IPS DF 6.9 (cell line): ENCODE measurements around the gene PIK3C2A.

Experiments
- DNase-seq: peaks from one replicate; pipeline ENCODE4 v3.0.0-alpha.2; 2013; ENCODE audit warnings: low read depth, low spot score
- H3K27ac ChIP-seq: one replicate; pipeline ENCODE4 v1.5.1; 2013; ENCODE audit warnings: low read length, control low read depth
- H3K27me3 ChIP-seq: 2 replicates; pipeline ENCODE4 v1.6.1; 2013; ENCODE audit warnings: mild to moderate bottlenecking, low read length; ENCODE audit not compliant: control insufficient read depth, insufficient read depth
- H3K36me3 ChIP-seq: 2 replicates; pipeline ENCODE4 v1.6.1; 2013; ENCODE audit warnings: low read length; ENCODE audit not compliant: control insufficient read depth, insufficient read depth
- H3K4me1 ChIP-seq: 2 replicates; pipeline ENCODE4 v1.6.1; 2013; ENCODE audit warnings: low read length; ENCODE audit not compliant: control insufficient read depth, insufficient read depth
- H3K4me3 ChIP-seq: 2 replicates; pipeline ENCODE4 v1.5.1; 2013; ENCODE audit warnings: mild to moderate bottlenecking, low read length
- H3K9me3 ChIP-seq: 2 replicates; pipeline ENCODE4 v1.6.1; 2013; ENCODE audit warnings: low read length, inconsistent platforms; ENCODE audit not compliant: control insufficient read depth, insufficient read depth
- WGBS: extraction: QIAGEN DNeasy Blood & Tissue Kit; methylation state at CpG from one replicate; pipeline ENCODE4 v1.1.7; 2013; ENCODE audit warnings: mixed read lengths, missing lambda C conversion rate; ENCODE audit not compliant: insufficient read length, insufficient coverage; 5-methylcytosine and 5-hydroxymethylcytosine counted together

The PIK3C2A gene

GRCh38 chr11:17162376-17162775 lies 45.4 kb downstream of the PIK3C2A start:
- no CpG with 5 or more reads among the region's 2 CpGs for WGBS
- no peak for DNase-seq
- no peaks in the 10 kb centered on the region for H3K36me3 ChIP-seq
- no peaks in the 10 kb centered on the region for H3K9me3 ChIP-seq
- no peak overlapping the region for H3K4me3 ChIP-seq
- H3K27me3 ChIP-seq, result no peaks in the 10 kb centered on the region
- no peak overlapping the region for H3K27ac ChIP-seq
- H3K4me1 ChIP-seq, result no peaks in the 10 kb centered on the region

- no peak overlapping the region for H3K27ac ChIP-seq
- DNase-seq, result no peak
Observed at GRCh38 chr11:17161515-17161914, 46.3 kb downstream of the PIK3C2A start.

GRCh38 chr11:17159441-17159840 lies 48.3 kb downstream of the PIK3C2A start:
- Histone ChIP-seq H3K4me3 (no peak overlapping the region), H3K4me1 (no peaks in the 10 kb centered on the region), H3K36me3 (no peaks in the 10 kb centered on the region), H3K27ac (no peak overlapping the region), H3K9me3 (no peaks in the 10 kb centered on the region), H3K27me3 (no peaks in the 10 kb centered on the region)
- WGBS, result no CpG with 5 or more reads among the region's 3 CpGs
- no peak for DNase-seq

More at GRCh38 chr11:17161515-17161914, 46.3 kb downstream of the PIK3C2A start:
- Histone ChIP-seq H3K4me3 (no peak overlapping the region), H3K9me3 (no peaks in the 10 kb centered on the region), H3K4me1 (no peaks in the 10 kb centered on the region), H3K36me3 (no peaks in the 10 kb centered on the region), H3K27me3 (no peaks in the 10 kb centered on the region)
- WGBS, result no CpG with 5 or more reads among the region's 1 CpG
